Measurements from ENCODE around the gene LRTM1. TPM values are rescaled to one million over a fixed set of nuclear protein-coding genes. Genes with fewer than 3 reads are reported as not detected.

Gene LRTM1
- total and polyA plus RNA-seq, 2 donors (not counting 3 experiments of a cell fraction or from before 2014, with no cell fraction given): not detected

- Histone ChIP-seq H3K9me3 (replicated peaks; ENCODE audit: control insufficient read depth, insufficient read depth, low read length) (peaks cover 6% of the 10 kb centered on the region), H3K27me3 (ENCODE audit: control insufficient read depth in 2 of 2, insufficient read depth in 2 of 2, low read length in 2 of 2) (no peaks in the 10 kb centered on the region), H3K79me2 (ENCODE audit: control insufficient read depth, insufficient read depth, low read length) (no peaks in the 10 kb centered on the region), H3K36me3 (ENCODE audit: control insufficient read depth in 2 of 2, extremely low read depth in 1 of 2, insufficient read depth in 2 of 2, low read length in 2 of 2) (no peaks in the 10 kb centered on the region), H3K4me2 (ENCODE audit: insufficient read depth, low read length) (no peak overlapping the region), H3K9me1 (replicated peaks; ENCODE audit: control insufficient read depth, extremely low read depth, insufficient read depth, low read length) (no peaks in the 10 kb centered on the region), H3K4me3 (replicated peaks in 1 of 3; ENCODE audit: insufficient read depth in 1 of 3, low read depth in 1 of 3, low read length in 3 of 3) (no peak overlapping the region), H3K27ac (ENCODE audit: insufficient read depth, low read depth, low read length) (no peak overlapping the region), H3K4me1 (ENCODE audit: control insufficient read depth, extremely low read depth, insufficient read depth, low read length) (no peaks in the 10 kb centered on the region), H4K20me1 (replicated peaks; ENCODE audit: control insufficient read depth, extremely low read depth, insufficient read depth, low read length) (no peaks in the 10 kb centered on the region), H3K9ac (replicated peaks; ENCODE audit: extremely low read depth, insufficient read depth, low read length) (no peak overlapping the region), H2AFZ (ENCODE audit: low read depth, low read length) (no peak overlapping the region)
- no peak for DNase-seq (ENCODE audit: low read depth, low spot score)
- intact Hi-C loops (cut with micrococcal nuclease) (no loop called here), dilution Hi-C loops (cut with MboI; ENCODE audit: extremely low pct_ligation_motif_present, low sequenced_read_pairs) (no loop called here)
- TF ChIP-seq POLR2AphosphoS5 (IDR thresholded peaks at IDR 0.05; ENCODE audit: insufficient read depth, low read depth, low read length) (no peak), CTCF (IDR thresholded peaks at IDR 0.05; ENCODE audit: extremely low read depth in 1 of 2, insufficient read depth in 1 of 2, low read depth in 1 of 2, low read length in 2 of 2) (no peak), JUN (IDR thresholded peaks at IDR 0.05; ENCODE audit: borderline replicate concordance, insufficient read depth, insufficient read length, low read depth) (no peak), MAX (IDR thresholded peaks at IDR 0.05; ENCODE audit: insufficient read depth, insufficient read length) (no peak)
- POLR2A ChIA-PET: no interaction called here
- BruUV-seq (replicated peaks): no TSS peak
- CTCF ChIA-PET: no interaction called here
- no peak for FAIRE-seq
These were observed 13.1 kb upstream of the LRTM1 start for GRCh38 chr3:54940971-54941370.

- no peak for DNase-seq (ENCODE audit: low read depth, low spot score)
- H3K36me3 ChIP-seq (ENCODE audit: control insufficient read depth in 2 of 2, extremely low read depth in 1 of 2, insufficient read depth in 2 of 2, low read length in 2 of 2): no peaks in the 10 kb centered on the region
- H3K4me2 ChIP-seq (ENCODE audit: insufficient read depth, low read length): no peak overlapping the region
- no peak overlapping the region for H3K27ac ChIP-seq (ENCODE audit: insufficient read depth, low read depth, low read length)
- no peaks in the 10 kb centered on the region for H3K27me3 ChIP-seq (ENCODE audit: control insufficient read depth in 2 of 2, insufficient read depth in 2 of 2, low read length in 2 of 2)
- POLR2A ChIA-PET: no interaction called here
- TF ChIP-seq GATA2 (IDR thresholded peaks at IDR 0.05; ENCODE audit: insufficient read depth, insufficient read length, low read depth, low read length) (no peak), MYC (IDR thresholded peaks at IDR 0.05; ENCODE audit: low read depth, low read length) (no peak), POLR2A (IDR thresholded peaks at IDR 0.05; ENCODE audit: low read depth, low read length) (no peak), CTCF (IDR thresholded peaks at IDR 0.05; ENCODE audit: extremely low read depth in 1 of 2, insufficient read depth in 1 of 2, low read depth in 1 of 2, low read length in 2 of 2) (no peak), FOS (IDR thresholded peaks at IDR 0.05; ENCODE audit: borderline replicate concordance, insufficient read depth, low read length) (no peak), MAX (IDR thresholded peaks at IDR 0.05; ENCODE audit: insufficient read depth, insufficient read length) (no peak), EZH2 (IDR thresholded peaks at IDR 0.05; ENCODE audit: borderline replicate concordance, low read depth, low read length, severe bottlenecking) (no peak), POLR2AphosphoS5 (IDR thresholded peaks at IDR 0.05; ENCODE audit: insufficient read depth, low read depth, low read length) (no peak), JUN (IDR thresholded peaks at IDR 0.05; ENCODE audit: borderline replicate concordance, insufficient read depth, insufficient read length, low read depth) (no peak)
- H3K4me3 ChIP-seq (replicated peaks in 1 of 3; ENCODE audit: insufficient read depth in 1 of 3, low read depth in 1 of 3, low read length in 3 of 3): no peak overlapping the region
- no TSS peak for BruUV-seq (replicated peaks)
- CTCF ChIA-PET: no interaction called here
- no peaks in the 10 kb centered on the region for H3K9me1 ChIP-seq (replicated peaks; ENCODE audit: control insufficient read depth, extremely low read depth, insufficient read depth, low read length)
- no peak for FAIRE-seq
- intact Hi-C loops (cut with micrococcal nuclease) (no loop called here), dilution Hi-C loops (cut with MboI; ENCODE audit: extremely low pct_ligation_motif_present, low sequenced_read_pairs) (no loop called here)
- no peaks in the 10 kb centered on the region for H3K79me2 ChIP-seq (ENCODE audit: control insufficient read depth, insufficient read depth, low read length)
- H2AFZ ChIP-seq (ENCODE audit: low read depth, low read length): no peak overlapping the region
- no peaks in the 10 kb centered on the region for H3K4me1 ChIP-seq (ENCODE audit: control insufficient read depth, extremely low read depth, insufficient read depth, low read length)
- no peak overlapping the region for H3K9ac ChIP-seq (replicated peaks; ENCODE audit: extremely low read depth, insufficient read depth, low read length)
- H4K20me1 ChIP-seq (replicated peaks; ENCODE audit: control insufficient read depth, extremely low read depth, insufficient read depth, low read length): no peaks in the 10 kb centered on the region
- peaks cover 3% of the 10 kb centered on the region for H3K9me3 ChIP-seq (replicated peaks; ENCODE audit: control insufficient read depth, insufficient read depth, low read length)
These were observed 11.9 kb upstream of the LRTM1 start for GRCh38 chr3:54939557-54940300.
